Tibial artery (tissue), 4 donors: ENCODE measurements around the gene NEK1.

Source experiments
- DNase-seq, 2 donors: peaks; one replicate each; pipeline ENCODE4 v3.0.0-alpha.2; 2019
- H3K27ac ChIP-seq, 2 donors: fragments of 200-600 bp; sonication (generic) in 1 of 2; 1 replicate in 1 of 2; 2 replicates in 1 of 2; pipeline ENCODE4 v1.5.1; 2018 to 2019; ENCODE audit warnings: mild to moderate bottlenecking in 1 of 2
- H3K27me3 ChIP-seq, 2 donors: fragments of 200-600 bp; sonication (generic) in 1 of 2; one replicate each; pipeline versions ENCODE4 v1.5.1 to v1.6.0; 2016 to 2019
- H3K36me3 ChIP-seq, 3 donors: fragments of 200-600 bp; sonication (generic) in 2 of 3; one replicate each; pipeline ENCODE4 v1.5.1; 2016 to 2019; ENCODE audit warnings: mild to moderate bottlenecking in 2 of 3
- H3K4me1 ChIP-seq, 4 donors: fragments of 200-600 bp; sonication (generic) in 2 of 4; 1 replicate in 3 of 4; 2 replicates in 1 of 4; pipeline ENCODE4 v1.5.1; 2016 to 2019
- H3K4me3 ChIP-seq, 2 donors: fragments of 200-600 bp; sonication (generic) in 1 of 2; 1 replicate in 1 of 2; 2 replicates in 1 of 2; pipeline ENCODE4 v1.5.1; 2018 to 2019; ENCODE audit warnings: mild to moderate bottlenecking in 2 of 2
- H3K9me3 ChIP-seq, 3 donors: fragments of 200-600 bp; sonication (generic) in 1 of 3; one replicate each; pipeline ENCODE4 v1.5.1; 2016 to 2019
- intact Hi-C: fragments of 100-400 bp; cut with DNase I; formaldehyde crosslinking; loops from one replicate; pipeline ENCODE4 v1.15.0; 2023; ENCODE audit warnings: low total_unique reads
- TF ChIP-seq, protein P1 (sequence below), 2 experiments: fragments of 200-600 bp in 1 of 2; fragments of 450-650 bp in 1 of 2; IDR thresholded peaks; one replicate each; pipeline ENCODE4 v1.5.1; 2017 to 2019; ENCODE audit warnings: antibody characterized with exemption in 2 of 2, mild to moderate bottlenecking in 1 of 2, moderate library complexity in 1 of 2

NEK1 gene

DNA sequence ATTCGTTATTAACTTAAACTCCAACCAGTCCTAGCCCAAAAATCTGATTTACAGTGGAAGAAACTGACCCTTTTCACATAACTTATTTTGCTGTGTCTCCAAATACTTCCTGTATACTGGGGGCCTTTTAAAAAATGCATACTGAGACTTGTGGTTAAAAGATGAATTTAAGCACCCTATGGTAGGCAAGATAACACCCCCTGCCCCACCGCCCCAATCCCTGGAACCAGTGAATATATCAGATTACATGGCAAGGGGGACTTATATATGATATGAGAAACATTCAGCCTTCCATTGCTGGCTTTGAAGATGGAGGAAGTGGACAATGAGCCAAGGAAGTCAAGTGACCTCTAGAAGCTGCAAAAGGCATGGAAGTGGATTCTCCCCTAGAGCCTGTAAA, 4.9 kb upstream of the NEK1 start:
- H3K36me3 ChIP-seq: no peaks in the 10 kb centered on the region
- TF ChIP-seq, protein P1, sequence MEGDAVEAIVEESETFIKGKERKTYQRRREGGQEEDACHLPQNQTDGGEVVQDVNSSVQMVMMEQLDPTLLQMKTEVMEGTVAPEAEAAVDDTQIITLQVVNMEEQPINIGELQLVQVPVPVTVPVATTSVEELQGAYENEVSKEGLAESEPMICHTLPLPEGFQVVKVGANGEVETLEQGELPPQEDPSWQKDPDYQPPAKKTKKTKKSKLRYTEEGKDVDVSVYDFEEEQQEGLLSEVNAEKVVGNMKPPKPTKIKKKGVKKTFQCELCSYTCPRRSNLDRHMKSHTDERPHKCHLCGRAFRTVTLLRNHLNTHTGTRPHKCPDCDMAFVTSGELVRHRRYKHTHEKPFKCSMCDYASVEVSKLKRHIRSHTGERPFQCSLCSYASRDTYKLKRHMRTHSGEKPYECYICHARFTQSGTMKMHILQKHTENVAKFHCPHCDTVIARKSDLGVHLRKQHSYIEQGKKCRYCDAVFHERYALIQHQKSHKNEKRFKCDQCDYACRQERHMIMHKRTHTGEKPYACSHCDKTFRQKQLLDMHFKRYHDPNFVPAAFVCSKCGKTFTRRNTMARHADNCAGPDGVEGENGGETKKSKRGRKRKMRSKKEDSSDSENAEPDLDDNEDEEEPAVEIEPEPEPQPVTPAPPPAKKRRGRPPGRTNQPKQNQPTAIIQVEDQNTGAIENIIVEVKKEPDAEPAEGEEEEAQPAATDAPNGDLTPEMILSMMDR (IDR thresholded peaks at IDR 0.05): no peak
- intact Hi-C loops: loop anchor here (10.0 kb wide), 1 partner anchor 137 kb away; the partner anchor contains the start of gene HPF1
- H3K9me3 ChIP-seq: no peaks in the 10 kb centered on the region
- no peaks in the 10 kb centered on the region for H3K27me3 ChIP-seq
- no peak overlapping the region for H3K27ac ChIP-seq
- H3K4me3 ChIP-seq: no peak overlapping the region
- H3K4me1 ChIP-seq: peaks cover 0 to 20% (median 15%) of the 10 kb centered on the region in 4 donors
- no peak for DNase-seq

DNA sequence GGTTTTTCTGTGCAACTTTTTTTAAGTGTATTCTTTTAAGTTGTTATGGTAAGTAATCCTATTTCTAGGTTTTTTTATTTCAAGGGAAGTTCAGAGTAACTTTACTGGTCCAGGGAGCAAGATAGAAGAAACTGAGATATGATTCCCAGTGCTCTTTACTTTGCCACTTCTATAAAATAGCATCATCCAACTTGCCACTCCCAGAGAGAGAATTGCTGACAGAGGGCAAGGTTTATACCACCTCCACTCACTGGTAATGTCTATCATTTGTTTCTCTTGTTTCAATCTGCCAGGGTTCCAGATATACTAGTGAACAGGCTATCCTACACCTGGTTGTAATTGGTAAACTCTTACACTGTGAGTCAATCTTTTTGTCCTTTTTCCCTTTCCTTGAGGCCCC, 4.5 kb upstream of the NEK1 start:
- peaks cover 0 to 16% (median 11%) of the 10 kb centered on the region in 4 donors for H3K4me1 ChIP-seq
- no peak overlapping the region for H3K27ac ChIP-seq
- TF ChIP-seq, protein P1 (IDR thresholded peaks at IDR 0.05): no peak
- no peaks in the 10 kb centered on the region for H3K36me3 ChIP-seq
- intact Hi-C loops: loop anchor here (10.0 kb wide), 1 partner anchor 138 kb away; the partner anchor contains the start of gene HPF1
- H3K9me3 ChIP-seq: no peaks in the 10 kb centered on the region
- no peak for DNase-seq
- no peak overlapping the region for H3K4me3 ChIP-seq
- H3K27me3 ChIP-seq: no peaks in the 10 kb centered on the region

DNA sequence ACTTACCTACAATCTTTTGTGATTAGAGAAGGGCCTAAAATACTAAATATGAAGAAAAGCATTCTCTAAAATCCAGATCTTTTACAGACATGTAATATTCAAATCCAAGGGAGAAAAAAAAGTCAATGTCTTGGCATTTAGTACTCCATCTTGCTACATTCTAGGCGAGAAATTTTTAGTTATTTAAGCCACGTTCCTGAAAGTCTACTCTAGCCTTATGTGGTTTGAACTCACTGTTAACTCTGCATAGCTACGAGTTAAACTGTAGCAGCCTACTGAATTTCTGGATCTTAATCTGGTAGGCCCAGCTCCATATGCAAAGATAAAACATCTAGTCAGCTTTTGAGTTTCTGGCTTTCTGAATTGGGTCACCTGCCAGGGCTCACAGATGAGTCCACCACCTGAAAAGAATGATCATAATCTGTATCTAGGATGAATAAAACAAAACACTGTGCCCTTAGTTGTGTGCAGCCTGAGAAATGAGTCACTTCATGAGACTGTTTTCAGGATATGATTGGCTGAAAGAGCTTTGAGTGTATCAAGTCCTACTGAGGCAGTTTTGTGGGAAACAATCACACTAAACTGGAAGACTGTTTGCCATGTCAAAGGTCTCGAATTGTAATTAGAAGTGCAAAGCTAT, 3.2 kb upstream of the NEK1 start:
- no peak for DNase-seq
- intact Hi-C loops: loop anchor here (10.0 kb wide), 1 partner anchor 139 kb away; the partner anchor contains the start of gene HPF1

DNA sequence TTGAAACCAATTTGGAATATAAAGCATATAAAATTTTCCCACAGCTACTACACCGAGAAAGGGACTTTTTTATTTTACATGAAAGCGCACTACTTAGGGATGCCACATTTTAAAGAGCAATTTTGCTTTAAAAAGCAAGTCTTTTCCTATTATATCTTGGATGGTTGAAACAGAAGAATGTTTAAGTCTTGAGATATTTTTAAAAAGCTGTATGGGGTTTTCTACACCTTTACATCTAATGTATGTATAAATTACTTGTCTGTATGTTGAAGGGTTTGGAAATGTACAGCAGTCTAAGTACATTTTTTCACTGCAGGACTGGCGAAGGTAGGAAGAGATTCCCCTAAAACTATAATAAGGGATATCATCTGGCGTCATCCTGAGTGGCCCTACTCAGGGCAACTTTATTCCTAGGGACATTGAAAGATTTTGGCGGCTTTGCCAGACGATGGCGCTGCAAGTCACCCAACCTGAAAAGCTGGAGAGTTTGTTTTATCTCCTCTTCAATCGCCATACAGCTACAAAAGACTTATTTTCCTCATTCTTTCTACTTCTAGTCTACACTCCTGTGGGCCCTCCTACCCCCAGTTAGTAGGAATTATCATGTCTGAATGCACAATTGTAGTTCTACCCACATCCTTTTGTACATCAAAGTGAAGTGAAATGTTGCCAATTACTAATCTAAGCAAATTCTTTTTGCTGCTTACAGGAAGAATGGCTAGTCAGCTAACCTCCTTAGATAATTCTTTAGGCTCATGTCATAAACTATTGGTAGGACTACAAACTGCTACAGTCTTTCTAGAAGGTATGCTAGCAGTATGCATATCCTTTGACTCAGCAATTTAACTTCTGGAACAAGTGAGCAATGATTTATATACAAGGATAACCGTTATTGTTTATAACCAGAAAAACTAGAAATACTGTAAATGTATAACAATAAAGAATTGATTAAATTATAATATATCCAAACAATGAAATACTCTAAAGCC, 782 bp upstream of the NEK1 start:
- peak overlapping the region; percentile 79 to 98 for H3K4me3 ChIP-seq
- no peaks in the 10 kb centered on the region for H3K27me3 ChIP-seq
- TF ChIP-seq, protein P1 (IDR thresholded peaks at IDR 0.05): peak; percentile 42 to 69
- H3K27ac ChIP-seq: peak overlapping the region; percentile 92 to 98
- H3K4me1 ChIP-seq: peaks cover 0 to 22% (median 13%) of the 10 kb centered on the region in 4 donors
- DNase-seq: peak; percentile 71 to 85
- no peaks in the 10 kb centered on the region for H3K9me3 ChIP-seq
- intact Hi-C loops: loop anchor here (10.0 kb wide), 1 partner anchor 142 kb away; the partner anchor contains the start of gene HPF1
- no peaks in the 10 kb centered on the region for H3K36me3 ChIP-seq

More for the DNA sequence above, 3.2 kb upstream of the NEK1 start:
- Histone ChIP-seq H3K36me3 (no peaks in the 10 kb centered on the region), H3K4me3 (no peak overlapping the region), H3K9me3 (no peaks in the 10 kb centered on the region), H3K27ac (no peak overlapping the region), H3K4me1 (peaks cover 0 to 14% (median 12%) of the 10 kb centered on the region in 4 donors), H3K27me3 (no peaks in the 10 kb centered on the region)
- TF ChIP-seq, protein P1 (IDR thresholded peaks at IDR 0.05): no peak

DNA sequence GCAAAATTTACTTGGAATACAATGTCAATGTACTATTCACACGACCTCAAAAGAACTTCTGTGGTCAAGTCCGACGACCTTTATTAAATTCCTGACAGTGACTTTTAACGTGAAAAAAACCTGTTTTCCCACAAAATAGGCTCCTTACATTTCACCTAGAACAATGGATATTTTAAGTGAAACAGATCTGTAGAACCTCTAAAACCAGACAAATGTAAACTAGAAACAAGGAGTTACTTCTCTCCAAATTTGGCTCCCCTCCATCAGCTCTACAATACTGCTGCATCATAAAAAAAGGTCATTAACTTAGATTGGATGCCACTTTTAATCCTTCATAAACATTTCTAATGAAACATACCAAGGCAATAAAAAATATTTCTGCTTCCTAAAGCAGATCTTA, 1.2 kb downstream of the NEK1 start:
- intact Hi-C loops: loop anchor here (10.0 kb wide), 1 partner anchor 144 kb away; the partner anchor contains the start of gene HPF1
- Histone ChIP-seq H3K9me3 (no peaks in the 10 kb centered on the region), H3K27ac (peak overlapping the region; percentile 92 to 98), H3K4me3 (peak overlapping the region; percentile 79 to 98), H3K36me3 (no peaks in the 10 kb centered on the region), H3K27me3 (no peaks in the 10 kb centered on the region), H3K4me1 (peaks cover 0 to 22% (median 13%) of the 10 kb centered on the region in 4 donors)
- TF ChIP-seq, protein P1 (IDR thresholded peaks at IDR 0.05): no peak
- DNase-seq: no peak
